HG03064 (cell line): ENCODE results near the gene NPR1.

ENCODE experiments used
- ATAC-seq: cut with Tn5 transposase; IDR thresholded peaks from one replicate; pipeline ENCODE4 v1.9.1; 2021; ENCODE audit warnings: low read depth; ENCODE audit not compliant: unreplicated experiment

The NPR1 gene

GRCh38 chr1:153677718-153678518 is 570 bp upstream of the NPR1 start:
- no peak for ATAC-seq

DNA sequence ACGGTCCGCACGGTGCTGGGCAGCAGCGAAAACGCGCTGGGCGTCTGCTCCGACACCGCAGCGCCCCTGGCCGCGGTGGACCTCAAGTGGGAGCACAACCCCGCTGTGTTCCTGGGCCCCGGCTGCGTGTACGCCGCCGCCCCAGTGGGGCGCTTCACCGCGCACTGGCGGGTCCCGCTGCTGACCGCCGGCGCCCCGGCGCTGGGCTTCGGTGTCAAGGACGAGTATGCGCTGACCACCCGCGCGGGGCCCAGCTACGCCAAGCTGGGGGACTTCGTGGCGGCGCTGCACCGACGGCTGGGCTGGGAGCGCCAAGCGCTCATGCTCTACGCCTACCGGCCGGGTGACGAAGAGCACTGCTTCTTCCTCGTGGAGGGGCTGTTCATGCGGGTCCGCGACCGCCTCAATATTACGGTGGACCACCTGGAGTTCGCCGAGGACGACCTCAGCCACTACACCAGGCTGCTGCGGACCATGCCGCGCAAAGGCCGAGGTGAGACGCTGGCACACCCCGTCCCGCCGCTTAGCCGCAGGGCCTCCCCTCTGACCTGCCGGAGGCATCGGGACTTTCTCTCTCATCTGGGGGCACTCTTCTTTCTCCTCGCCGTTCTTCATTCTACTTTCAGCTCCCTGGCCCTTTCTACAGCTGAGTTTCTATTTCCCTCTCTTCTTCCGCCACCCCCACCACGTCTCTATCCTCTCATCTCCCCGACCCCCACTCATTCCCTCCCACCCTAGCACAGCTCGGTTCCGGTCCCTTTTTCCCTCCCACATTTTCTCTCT is 1.0 kb downstream of the NPR1 start:
- ATAC-seq: no peak

- no peak for ATAC-seq
Observed at GRCh38 chr1:153680120-153680403, 1.6 kb downstream of the NPR1 start.

DNA sequence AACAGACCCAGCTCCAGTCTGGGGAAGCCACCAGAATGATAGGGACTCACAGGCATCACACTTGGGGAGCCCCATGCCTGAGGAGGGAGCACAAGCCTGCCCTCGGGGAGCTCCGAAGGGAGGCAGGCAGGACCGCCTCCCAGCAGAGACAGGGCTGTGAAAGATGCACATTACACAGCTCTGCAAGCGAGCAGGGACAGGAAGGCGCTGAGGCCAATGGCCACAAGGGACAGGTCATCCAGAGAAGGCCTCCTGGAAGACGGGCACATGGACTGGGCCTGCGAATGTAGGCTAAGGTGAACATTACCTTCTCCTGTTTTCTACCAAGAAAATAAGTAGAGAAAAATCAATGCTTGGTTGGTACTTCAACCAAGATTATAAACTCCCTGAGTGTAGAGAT is 4.2 kb downstream of the NPR1 start:
- ATAC-seq: no peak

GRCh38 chr1:153683854-153684253 is 5.4 kb downstream of the NPR1 start:
- ATAC-seq: no peak

- no peak for ATAC-seq
Observed at GRCh38 chr1:153684892-153685291, 6.4 kb downstream of the NPR1 start.

DNA sequence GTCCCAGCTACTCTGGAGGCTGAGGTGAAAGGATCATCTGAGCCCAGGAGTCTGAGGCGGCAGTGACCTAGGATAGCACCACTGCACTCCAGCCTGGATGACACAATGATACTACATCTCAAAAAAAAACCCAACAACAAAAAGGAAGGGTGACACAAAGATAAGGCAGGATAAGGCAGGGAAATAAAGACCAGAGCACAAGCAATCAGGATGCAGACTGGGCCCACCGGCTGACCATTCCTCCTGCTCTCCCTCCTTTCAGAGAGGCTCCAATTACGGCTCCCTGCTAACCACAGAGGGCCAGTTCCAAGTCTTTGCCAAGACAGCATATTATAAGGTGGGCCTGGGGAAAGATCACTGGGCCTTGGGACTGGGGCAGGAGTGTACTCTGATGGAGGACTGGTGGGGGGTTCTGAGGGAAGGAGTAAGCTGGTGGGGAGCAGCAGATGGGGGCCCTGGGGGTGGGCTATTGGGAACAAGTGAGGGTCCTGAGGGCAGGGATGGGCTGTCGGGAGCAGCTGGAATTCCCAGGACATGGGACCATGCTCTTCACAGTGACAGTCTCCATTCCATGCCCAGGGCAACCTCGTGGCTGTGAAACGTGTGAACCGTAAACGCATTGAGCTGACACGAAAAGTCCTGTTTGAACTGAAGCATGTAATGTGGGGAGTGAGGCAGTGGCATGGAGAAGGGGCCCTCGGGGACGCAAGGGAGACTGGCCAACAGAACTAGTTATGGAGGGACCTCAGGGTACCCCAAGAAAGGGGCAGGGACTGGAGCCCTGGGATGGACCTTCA is 7.3 kb downstream of the NPR1 start:
- no peak for ATAC-seq

GRCh38 chr1:153687346-153688125 is 9.0 kb downstream of the NPR1 start:
- no peak for ATAC-seq

- no peak for ATAC-seq
Observed at GRCh38 chr1:153688276-153688675, 9.8 kb downstream of the NPR1 start.

DNA sequence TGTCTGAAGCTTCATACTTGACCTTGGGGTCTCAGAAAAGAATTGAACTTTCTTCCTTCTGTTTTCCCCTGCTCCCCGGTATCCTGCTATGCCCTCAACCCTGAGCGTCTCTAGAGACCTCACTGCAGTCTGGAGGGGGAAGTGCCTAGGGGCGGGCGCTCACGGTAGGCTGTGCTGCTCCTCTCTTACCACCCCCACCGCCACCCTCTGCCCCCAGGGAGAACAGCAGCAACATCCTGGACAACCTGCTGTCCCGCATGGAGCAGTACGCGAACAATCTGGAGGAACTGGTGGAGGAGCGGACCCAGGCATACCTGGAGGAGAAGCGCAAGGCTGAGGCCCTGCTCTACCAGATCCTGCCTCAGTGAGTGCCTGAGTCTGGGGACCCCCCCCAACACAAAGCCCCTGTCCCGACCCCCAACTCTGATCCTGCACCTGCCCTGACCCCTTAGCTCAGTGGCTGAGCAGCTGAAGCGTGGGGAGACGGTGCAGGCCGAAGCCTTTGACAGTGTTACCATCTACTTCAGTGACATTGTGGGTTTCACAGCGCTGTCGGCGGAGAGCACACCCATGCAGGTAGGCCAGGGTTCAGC is 10.3 kb downstream of the NPR1 start:
- no peak for ATAC-seq

- no peak for ATAC-seq
Observed at GRCh38 chr1:153693466-153693865, 15.0 kb downstream of the NPR1 start.

DNA sequence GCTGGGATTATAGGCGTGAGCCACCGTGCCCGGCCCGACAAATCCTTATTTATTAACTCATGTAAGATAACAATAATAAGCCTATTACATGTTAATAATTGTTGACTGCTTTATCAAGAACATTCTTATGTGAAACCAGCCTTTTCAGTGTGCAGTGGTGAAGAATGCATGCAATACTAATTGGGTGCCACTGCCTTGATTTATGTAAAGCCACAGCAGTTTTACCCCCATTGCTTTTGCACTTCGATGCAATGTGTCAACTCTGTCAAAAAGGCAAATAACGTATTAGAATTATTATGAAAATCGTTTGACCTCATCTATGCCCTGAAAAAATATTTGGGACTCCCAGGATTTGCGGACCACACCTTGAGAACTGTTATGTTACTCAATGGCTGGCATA is 18.3 kb downstream of the NPR1 start:
- ATAC-seq: no peak

GRCh38 chr1:153697191-153698019 is 18.9 kb downstream of the NPR1 start:
- ATAC-seq: no peak

DNA sequence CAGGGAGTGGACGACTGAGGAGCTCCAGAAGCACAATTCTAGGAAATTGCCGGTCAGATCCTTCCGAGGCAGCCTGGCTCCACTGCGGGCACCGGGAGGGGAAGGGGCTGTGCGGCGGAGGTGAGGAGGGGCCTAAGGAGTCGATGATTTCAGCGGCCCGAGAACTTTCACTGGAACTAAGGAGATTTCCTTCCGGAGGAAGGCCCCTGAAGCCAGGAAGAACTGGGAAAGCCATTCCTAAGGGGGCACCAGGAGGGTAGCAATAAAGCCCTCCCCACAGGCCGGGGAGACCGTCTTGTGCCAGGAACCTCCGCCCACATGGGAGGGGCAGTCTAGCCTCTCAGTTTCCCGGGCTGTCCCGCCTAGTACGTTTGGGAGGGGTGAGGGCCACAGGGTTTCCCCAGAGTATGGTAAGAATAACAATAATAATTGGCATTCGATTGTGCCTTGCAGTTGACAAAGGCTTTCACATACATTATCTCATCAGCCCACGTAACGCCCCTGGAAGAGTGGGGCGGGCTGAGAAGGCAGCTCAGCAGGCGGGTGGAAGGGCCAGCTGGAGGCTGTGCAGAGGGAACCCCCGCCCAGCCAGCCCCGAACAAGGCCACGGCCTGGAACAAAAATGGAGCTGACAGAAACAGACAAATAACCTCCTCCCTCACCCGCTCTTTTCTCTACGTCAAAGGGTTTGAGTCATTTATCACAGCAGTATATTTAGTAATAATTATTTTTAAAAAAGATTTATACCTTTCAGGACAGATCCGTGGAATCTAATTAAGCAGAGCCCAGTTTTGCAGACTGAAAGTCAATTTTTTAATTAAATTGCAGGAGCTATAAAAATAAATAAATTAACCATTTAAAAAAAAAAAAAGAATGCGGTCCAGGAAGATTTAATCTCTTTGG is 19.8 kb downstream of the NPR1 start:
- ATAC-seq: no peak

DNA sequence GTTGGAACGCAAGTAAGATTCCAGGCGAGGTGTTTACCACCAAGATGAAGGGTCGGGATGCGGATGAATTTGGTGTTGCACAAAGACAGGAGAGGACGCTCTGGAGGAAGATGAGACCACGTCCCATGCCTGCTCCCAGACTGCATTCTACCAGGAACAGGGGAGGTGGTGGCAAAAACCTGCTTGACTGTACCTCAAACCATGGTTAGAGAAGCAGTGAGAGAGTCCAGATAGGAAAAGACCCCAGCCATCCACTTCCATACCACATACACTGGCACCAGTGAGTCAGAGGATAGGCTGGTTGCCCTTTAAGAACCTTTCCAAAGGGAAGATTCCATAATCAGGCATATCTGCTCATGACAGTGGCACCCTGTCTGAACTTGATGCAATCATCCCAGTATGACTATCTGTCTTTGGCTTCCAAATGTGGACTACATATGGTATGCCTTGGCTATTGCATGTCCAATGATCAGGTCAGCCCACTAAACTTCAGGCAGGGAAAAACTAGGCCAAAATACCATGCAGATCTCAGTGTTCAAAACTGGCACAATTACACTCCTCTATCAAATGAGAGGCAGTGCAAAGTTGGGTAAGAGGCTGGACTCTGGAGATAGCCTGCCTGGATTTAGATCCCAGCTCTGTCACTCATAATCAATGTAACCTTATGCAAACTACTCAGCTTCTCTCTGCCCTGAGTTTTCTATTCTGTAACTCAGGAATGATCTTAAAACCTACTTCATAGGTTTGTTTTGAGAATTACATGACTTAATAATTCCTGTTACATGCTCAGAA is 20.6 kb downstream of the NPR1 start:
- ATAC-seq: no peak

- no peak for ATAC-seq
Observed at GRCh38 chr1:153699768-153700167, 21.3 kb downstream of the NPR1 start.

GRCh38 chr1:153705484-153705883 is 27.0 kb downstream of the NPR1 start:
- no peak for ATAC-seq

DNA sequence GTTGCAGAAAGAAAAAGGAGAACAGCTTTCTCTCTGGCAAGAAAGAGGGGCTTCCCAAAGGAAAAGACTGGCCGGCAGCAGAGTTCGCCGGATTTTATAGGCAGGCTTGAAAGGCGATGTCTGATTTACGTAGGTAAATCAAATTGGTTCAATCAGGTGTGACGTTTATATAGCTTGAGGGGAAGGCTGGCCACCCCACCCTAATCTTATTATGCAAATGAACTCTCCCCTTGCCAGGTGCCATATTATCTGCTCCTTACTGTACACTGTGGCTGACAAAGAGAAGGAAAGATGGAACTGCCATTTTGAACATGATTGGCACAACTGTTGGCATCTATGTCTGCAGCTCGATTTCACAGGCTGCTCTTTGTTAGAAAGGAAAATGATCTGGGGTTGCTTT is 32.5 kb downstream of the NPR1 start:
- ATAC-seq: no peak
